Natural killer cell (primary cell): ENCODE measurements around the gene BRD9. TPM values are rescaled to one million over a fixed set of nuclear protein-coding genes. Genes with fewer than 3 reads are reported as not detected.
"Not testable (repeated sequence)": the region's sequence is repeated elsewhere in the genome, so short reads cannot be mapped to it uniquely, and the experiment has no call there.

Source experiments
- ATAC-seq, 3 donors: fragments of 150-1000 bp in 2 of 3; fragments of 200-7000 bp in 1 of 3; cut with Tn5 transposase; 1 replicate in 1 of 3; 2 replicates in 2 of 3; pipeline ENCODE4 v1.10.0; 2021; ENCODE audit warnings: mild to moderate bottlenecking in 2 of 3, moderate library complexity in 2 of 3
- DNase-seq, 2 donors: peaks; one replicate each; pipeline versions ENCODE4 v3.0.0 to v3.0.0-alpha.2; 2013 to 2021; ENCODE audit warnings: mixed read lengths in 1 of 2
- H3K27ac ChIP-seq: one replicate; pipeline ENCODE4 v1.5.1; 2013; ENCODE audit warnings: mild to moderate bottlenecking, low read length
- H3K27me3 ChIP-seq: one replicate; pipeline ENCODE4 v1.6.1; 2013; ENCODE audit warnings: low read length; ENCODE audit not compliant: control insufficient read depth, insufficient read depth
- H3K36me3 ChIP-seq: one replicate; pipeline ENCODE4 v1.6.1; 2013; ENCODE audit warnings: low read length; ENCODE audit not compliant: control insufficient read depth, insufficient read depth
- H3K4me1 ChIP-seq: one replicate; pipeline ENCODE4 v1.6.1; 2013; ENCODE audit warnings: low read length; ENCODE audit not compliant: control insufficient read depth, insufficient read depth
- H3K4me3 ChIP-seq: one replicate; pipeline ENCODE4 v1.5.1; 2013; ENCODE audit warnings: low read length
- H3K9me3 ChIP-seq: one replicate; pipeline ENCODE4 v1.6.1; 2013; ENCODE audit warnings: low read length; ENCODE audit not compliant: control insufficient read depth, insufficient read depth
- H3K27ac Mint-ChIP-seq, 2 donors: one replicate each; pipeline ENCODE4 v1.8.0; 2022; ENCODE audit warnings: mild to moderate bottlenecking in 2 of 2, mixed read lengths in 2 of 2, moderate library complexity in 1 of 2
- H3K27me3 Mint-ChIP-seq, 2 donors: one replicate each; pipeline ENCODE4 v1.8.0; 2022; ENCODE audit warnings: low read depth in 2 of 2, mixed read lengths in 2 of 2
- H3K36me3 Mint-ChIP-seq: one replicate; pipeline ENCODE4 v1.8.0; 2022; ENCODE audit warnings: mixed read lengths
- H3K4me1 Mint-ChIP-seq, 2 donors: one replicate each; pipeline ENCODE4 v1.8.0; 2022; ENCODE audit warnings: mixed read lengths in 2 of 2
- H3K4me3 Mint-ChIP-seq: one replicate; pipeline ENCODE4 v1.8.0; 2022; ENCODE audit warnings: mild to moderate bottlenecking, moderate library complexity, mixed read lengths
- H3K9me3 Mint-ChIP-seq, 2 donors: one replicate each; pipeline ENCODE4 v1.8.0; 2022; ENCODE audit warnings: mixed read lengths in 2 of 2
- WGBS: methylation state at CpG from one replicate; pipeline ENCODE4 v1.1.7; 2013; ENCODE audit warnings: missing lambda C conversion rate; ENCODE audit not compliant: insufficient coverage; 5-methylcytosine and 5-hydroxymethylcytosine counted together
- intact Hi-C: fragments of 100-400 bp; cut with micrococcal nuclease; formaldehyde crosslinking; loops from one replicate; pipeline ENCODE4 v1.14.2; 2022
- total RNA-seq, 4 donors: library from RNA; stranded (reverse); fragments of 120-200 nt in 1 of 4; gene quantifications; one replicate each; pipeline versions ENCODE4 v1.2.3 to v1.2.4, GENCODE V29; 2013 to 2022
- TF ChIP-seq, protein P1 (sequence below): fragments of 200-600 bp; IDR thresholded peaks from one replicate; pipeline ENCODE4 v1.8.0; 2022; ENCODE audit warnings: antibody characterized with exemption

Gene BRD9
- total RNA-seq, 3 donors from 2014 or later (not counting 1 experiment from before 2014, with no cell fraction given), result 59.7 to 80.0 (median 76.0) TPM

DNA sequence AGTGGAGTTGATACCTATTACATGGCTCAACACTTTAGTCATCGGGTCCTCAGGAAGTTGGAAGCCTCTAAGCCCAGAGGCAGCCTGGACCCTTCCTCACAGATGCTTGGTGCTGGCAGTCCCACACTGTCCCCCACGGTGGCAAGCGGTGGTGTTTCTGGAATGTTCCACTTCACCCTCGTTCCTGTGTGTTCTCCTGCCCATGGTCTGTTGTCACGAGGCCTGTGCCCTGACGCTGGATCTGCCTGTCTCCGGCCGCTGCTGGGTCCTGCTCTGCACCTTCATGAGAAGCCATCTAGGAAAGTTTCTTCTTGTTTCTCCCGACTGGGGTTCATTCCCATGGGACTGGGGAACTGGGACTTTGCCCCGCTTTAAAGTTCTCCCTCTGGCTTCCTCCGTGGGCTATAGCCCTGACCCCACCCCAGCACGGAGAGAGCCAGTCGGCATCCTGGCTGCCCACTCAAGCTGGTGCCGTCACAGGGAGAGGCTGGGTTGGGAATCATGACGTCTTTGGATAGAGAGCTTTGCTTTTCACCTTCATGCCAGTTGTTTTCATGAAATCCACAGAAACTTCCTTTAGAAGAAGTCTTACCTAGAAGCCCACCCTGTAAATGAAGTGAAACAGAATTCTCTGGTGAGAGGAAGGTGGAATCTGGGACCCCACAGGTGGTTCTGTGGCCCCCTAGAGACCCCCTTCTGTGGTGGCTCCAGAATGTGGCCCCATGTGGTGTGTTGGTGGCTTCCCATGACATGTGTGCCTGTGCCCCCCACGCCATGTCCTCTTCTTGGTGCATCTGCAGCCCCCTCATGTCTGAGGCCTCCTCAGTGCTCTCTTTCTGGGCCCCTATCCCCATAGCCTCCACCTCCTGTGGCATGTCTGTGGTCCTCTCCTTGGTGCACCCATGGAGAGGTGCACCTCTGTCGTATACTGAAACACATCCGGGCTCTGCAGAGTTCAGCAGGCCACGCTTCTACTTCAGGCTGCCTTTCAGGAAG, 43.8 kb upstream of the BRD9 start:
- Mint-ChIP-seq H3K4me1 (no peaks in the 10 kb centered on the region), H3K27ac (no peak overlapping the region), H3K9me3 (no peaks in the 10 kb centered on the region), H3K4me3 (no peak overlapping the region), H3K36me3 (no peaks in the 10 kb centered on the region), H3K27me3 (peaks cover 8 to 12% of the 10 kb centered on the region in 2 donors)
- no peaks in the 10 kb centered on the region for H3K27me3 ChIP-seq
- no peak for DNase-seq
- H3K4me3 ChIP-seq, result no peak overlapping the region
- no peaks in the 10 kb centered on the region for H3K9me3 ChIP-seq
- ATAC-seq, result no peak
- intact Hi-C loops, result no loop called here
- 88% methylated on average over 19 of the region's 19 CpGs for WGBS
- TF ChIP-seq, protein P1, sequence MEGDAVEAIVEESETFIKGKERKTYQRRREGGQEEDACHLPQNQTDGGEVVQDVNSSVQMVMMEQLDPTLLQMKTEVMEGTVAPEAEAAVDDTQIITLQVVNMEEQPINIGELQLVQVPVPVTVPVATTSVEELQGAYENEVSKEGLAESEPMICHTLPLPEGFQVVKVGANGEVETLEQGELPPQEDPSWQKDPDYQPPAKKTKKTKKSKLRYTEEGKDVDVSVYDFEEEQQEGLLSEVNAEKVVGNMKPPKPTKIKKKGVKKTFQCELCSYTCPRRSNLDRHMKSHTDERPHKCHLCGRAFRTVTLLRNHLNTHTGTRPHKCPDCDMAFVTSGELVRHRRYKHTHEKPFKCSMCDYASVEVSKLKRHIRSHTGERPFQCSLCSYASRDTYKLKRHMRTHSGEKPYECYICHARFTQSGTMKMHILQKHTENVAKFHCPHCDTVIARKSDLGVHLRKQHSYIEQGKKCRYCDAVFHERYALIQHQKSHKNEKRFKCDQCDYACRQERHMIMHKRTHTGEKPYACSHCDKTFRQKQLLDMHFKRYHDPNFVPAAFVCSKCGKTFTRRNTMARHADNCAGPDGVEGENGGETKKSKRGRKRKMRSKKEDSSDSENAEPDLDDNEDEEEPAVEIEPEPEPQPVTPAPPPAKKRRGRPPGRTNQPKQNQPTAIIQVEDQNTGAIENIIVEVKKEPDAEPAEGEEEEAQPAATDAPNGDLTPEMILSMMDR, result no peak
- H3K4me1 ChIP-seq, result no peaks in the 10 kb centered on the region
- no peak overlapping the region for H3K27ac ChIP-seq
- no peaks in the 10 kb centered on the region for H3K36me3 ChIP-seq

DNA sequence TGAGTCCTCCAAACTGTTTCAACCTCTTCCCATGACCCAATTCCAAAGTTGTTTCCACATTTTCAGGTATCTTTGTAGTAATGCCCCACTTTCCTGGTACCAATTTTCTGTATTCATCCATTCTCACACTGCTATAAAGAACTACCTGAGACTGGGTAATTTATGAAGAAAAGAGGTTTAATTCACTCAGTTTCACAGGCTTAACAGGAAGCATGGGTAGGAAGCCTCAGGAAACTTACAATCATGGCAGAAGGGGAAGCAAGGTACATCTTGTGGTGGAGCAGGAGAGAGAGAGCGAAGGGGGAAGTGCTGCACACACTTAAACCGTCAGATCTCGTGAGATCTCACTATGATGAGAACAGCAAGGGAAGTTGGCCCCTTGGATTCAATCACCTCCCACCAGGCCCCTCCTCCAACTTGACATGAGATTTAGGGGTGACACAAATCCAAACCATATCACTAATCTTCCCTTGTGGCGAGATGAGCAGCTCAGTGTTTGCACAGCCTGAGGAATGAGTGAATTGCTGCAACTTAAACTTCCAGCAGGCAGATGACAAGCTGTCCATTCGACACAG, 43.0 kb upstream of the BRD9 start:
- 51% methylated on average over 5 of the region's 5 CpGs for WGBS
- ATAC-seq, result no peak
- no peak overlapping the region for H3K27ac Mint-ChIP-seq

DNA sequence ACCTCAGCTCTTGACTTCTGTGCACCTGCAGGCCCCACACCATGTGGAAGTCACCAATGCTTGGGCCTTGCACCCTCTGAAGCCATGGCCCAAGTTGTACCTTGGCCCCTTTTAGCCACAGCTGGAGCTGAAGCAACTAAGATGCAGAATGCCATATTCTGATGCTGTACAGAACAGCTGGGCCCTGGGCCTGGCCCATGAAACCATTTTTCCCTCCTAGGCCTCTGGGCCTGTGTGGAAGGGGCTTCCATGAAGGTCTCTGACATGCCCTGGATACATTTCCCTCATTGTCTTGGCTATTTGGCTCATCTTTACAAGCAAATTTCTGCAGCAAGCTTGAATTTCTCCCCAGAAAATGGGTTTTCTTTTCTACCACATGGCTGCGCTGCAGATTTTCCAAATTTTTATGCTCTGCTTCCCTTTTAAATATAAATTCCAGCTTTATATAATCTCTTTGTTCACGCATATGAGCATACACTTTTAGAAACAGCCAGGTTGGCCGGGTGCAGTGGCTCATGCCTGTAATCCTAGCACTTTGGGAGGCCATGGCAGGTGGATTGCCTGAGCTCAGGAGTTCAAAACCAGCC, 41.9 kb upstream of the BRD9 start:
- H3K4me1 ChIP-seq, H3K27me3 ChIP-seq, H3K36me3 ChIP-seq, H3K4me3 ChIP-seq, H3K4me1 Mint-ChIP-seq, DNase-seq, ATAC-seq, H3K27ac Mint-ChIP-seq, H3K4me3 Mint-ChIP-seq, intact Hi-C loops, H3K27ac ChIP-seq, H3K27me3 Mint-ChIP-seq, H3K9me3 Mint-ChIP-seq, H3K9me3 ChIP-seq, H3K36me3 Mint-ChIP-seq: not testable (repeated sequence)
- WGBS, result 85% methylated on average over 3 of the region's 3 CpGs

More for the DNA sequence above, 43.0 kb upstream of the BRD9 start:
- H3K36me3 Mint-ChIP-seq, result no peaks in the 10 kb centered on the region
- Histone ChIP-seq H3K4me3 (no peak overlapping the region), H3K4me1 (no peaks in the 10 kb centered on the region), H3K27me3 (no peaks in the 10 kb centered on the region), H3K36me3 (no peaks in the 10 kb centered on the region), H3K9me3 (no peaks in the 10 kb centered on the region), H3K27ac (no peak overlapping the region)
- no peak for DNase-seq
- no peaks in the 10 kb centered on the region for H3K4me1 Mint-ChIP-seq
- H3K4me3 Mint-ChIP-seq, result no peak overlapping the region
- H3K9me3 Mint-ChIP-seq, result no peaks in the 10 kb centered on the region
- intact Hi-C loops, result no loop called here
- peaks cover 0 to 7% of the 10 kb centered on the region in 2 donors for H3K27me3 Mint-ChIP-seq
- TF ChIP-seq, protein P1, result no peak

DNA sequence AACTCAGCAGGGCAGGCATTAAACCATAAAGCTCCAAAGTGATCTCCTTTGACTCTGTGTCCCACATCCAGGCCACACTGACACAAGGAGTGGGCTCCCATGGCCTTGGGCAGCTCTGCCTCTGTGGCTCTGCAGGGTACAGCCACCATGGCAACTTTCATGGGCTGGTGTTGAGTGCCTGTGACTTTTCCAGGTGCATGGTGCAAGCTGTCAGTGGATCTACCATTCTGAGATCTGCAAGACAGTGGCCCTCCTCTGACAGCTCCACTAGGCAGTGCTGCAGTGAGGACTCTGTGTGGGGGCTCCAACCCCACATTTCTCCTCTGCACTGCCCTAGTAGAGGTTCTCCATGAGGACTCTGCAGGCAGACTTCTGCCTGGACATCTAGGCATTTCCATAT, 41.4 kb upstream of the BRD9 start:
- intact Hi-C loops, H3K4me3 ChIP-seq, H3K4me1 Mint-ChIP-seq, H3K9me3 Mint-ChIP-seq, H3K27ac ChIP-seq, DNase-seq, H3K36me3 Mint-ChIP-seq, H3K4me3 Mint-ChIP-seq, H3K27me3 Mint-ChIP-seq, H3K27ac Mint-ChIP-seq, H3K9me3 ChIP-seq, ATAC-seq, H3K27me3 ChIP-seq, H3K36me3 ChIP-seq, H3K4me1 ChIP-seq: not testable (repeated sequence)
